Lower leg skin (tissue), 4 donors: ENCODE results near the gene USP25. TPM values are rescaled to one million over a fixed set of nuclear protein-coding genes. Genes with fewer than 3 reads are reported as not detected.

Experiments
- DNase-seq, 2 donors: peaks; one replicate each; pipeline ENCODE4 v3.0.0-alpha.2; 2019; ENCODE audit warnings: low spot score in 2 of 2
- H3K4me3 ChIP-seq: fragments of 200-600 bp; sonication (generic); 2 replicates; pipeline ENCODE4 v1.5.1; 2017; ENCODE audit warnings: mild to moderate bottlenecking, low read depth; ENCODE audit not compliant: poor library complexity, severe bottlenecking
- POLR2A ChIP-seq, 2 donors: fragments of 450-650 bp; IDR thresholded peaks; one replicate each; pipeline ENCODE4 v1.6.1; 2016 to 2017; ENCODE audit warnings: antibody characterized with exemption in 2 of 2, mild to moderate bottlenecking in 1 of 2, moderate library complexity in 1 of 2
- WGBS, 2 donors: methylation state at CpG; one replicate each; pipeline ENCODE4 v1.1.5; 2018; 5-methylcytosine and 5-hydroxymethylcytosine counted together
- intact Hi-C: fragments of 100-400 bp; cut with DNase I; formaldehyde crosslinking; loops from one replicate; pipeline ENCODE4 v1.15.0; 2023; ENCODE audit warnings: low total_unique reads
- total RNA-seq, 4 donors: library from RNA; depleted of rRNA; stranded (reverse); fragments of >200 nt; gene quantifications; one replicate each; pipeline ENCODE4 v1.1.0, GENCODE V29; 2016
- TF ChIP-seq, protein P1 (sequence below), 3 donors: fragments of 450-650 bp; IDR thresholded peaks; one replicate each; pipeline ENCODE4 v1.5.1; 2016; ENCODE audit warnings: antibody characterized with exemption in 3 of 3, mild to moderate bottlenecking in 3 of 3, moderate library complexity in 2 of 3

Gene USP25
- total RNA-seq, 4 donors from 2014 or later: 20.4 to 37.4 (median 32.3) TPM

DNA sequence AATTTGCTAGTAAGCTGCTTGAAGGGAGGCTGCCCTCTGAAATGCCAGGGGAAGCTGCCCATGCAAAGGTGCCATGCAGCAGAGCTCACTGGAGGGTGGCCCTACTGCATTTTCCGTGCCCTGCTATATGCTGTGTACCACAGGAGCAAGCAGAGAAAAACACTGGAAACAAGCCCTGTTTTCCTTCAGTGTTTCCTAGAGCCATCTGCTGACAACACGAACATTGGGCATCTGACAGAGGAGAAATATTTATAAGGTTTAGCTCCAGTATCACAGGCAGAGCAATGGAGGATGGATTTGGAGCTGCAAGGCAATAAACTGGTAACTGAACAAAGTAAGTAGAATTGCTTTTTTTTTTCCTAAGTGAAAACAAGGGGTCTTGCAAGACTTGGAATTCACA lies 198.4 kb downstream of the USP25 start:
- H3K4me3 ChIP-seq: no peak overlapping the region
- intact Hi-C loops: no loop called here
- no peak for DNase-seq
- 52 to 58% methylated on average over 2 of the region's 2 CpGs for WGBS, 2 donors
- no peak for TF ChIP-seq POLR2A (IDR thresholded peaks at IDR 0.05)
- TF ChIP-seq, protein P1, sequence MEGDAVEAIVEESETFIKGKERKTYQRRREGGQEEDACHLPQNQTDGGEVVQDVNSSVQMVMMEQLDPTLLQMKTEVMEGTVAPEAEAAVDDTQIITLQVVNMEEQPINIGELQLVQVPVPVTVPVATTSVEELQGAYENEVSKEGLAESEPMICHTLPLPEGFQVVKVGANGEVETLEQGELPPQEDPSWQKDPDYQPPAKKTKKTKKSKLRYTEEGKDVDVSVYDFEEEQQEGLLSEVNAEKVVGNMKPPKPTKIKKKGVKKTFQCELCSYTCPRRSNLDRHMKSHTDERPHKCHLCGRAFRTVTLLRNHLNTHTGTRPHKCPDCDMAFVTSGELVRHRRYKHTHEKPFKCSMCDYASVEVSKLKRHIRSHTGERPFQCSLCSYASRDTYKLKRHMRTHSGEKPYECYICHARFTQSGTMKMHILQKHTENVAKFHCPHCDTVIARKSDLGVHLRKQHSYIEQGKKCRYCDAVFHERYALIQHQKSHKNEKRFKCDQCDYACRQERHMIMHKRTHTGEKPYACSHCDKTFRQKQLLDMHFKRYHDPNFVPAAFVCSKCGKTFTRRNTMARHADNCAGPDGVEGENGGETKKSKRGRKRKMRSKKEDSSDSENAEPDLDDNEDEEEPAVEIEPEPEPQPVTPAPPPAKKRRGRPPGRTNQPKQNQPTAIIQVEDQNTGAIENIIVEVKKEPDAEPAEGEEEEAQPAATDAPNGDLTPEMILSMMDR (IDR thresholded peaks at IDR 0.05): no peak

DNA sequence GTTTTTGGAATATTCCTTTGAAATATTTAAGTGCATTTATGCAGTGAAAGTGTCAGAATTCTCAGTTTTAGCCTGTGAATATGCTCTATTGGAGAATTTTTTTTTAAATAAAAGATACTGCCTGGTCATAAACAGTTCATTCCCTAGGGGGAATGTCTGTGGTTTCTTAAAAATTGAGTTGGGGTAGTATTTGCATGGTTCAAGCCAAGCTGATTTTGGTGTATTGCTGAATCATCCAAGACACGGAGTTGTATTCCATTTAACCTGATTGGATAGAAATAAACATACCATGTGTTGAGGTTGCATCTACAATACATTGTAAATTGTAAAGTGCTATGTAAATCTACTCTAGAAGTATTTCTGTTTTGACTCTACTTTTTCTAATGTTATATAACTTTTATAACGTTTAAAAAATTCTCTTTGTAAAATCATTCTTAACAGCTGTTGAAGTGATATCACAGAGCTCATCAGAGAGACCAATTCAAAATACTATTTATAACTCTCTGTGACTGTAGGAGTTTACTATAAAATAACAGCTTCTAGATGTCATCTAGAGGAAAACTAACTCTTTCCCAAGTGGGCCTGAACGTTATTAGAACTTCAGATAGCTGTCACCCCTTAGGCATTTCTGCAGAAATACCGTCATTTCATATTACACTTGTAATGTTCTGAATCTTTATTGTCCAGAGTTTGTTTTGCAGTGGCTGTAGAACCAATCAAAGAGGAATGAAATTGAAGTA lies 199.1 kb downstream of the USP25 start:
- H3K4me3 ChIP-seq: no peak overlapping the region
- WGBS, 2 donors: 31 to 42% methylated on average over 4 of the region's 4 CpGs
- DNase-seq: no peak
- TF ChIP-seq POLR2A (IDR thresholded peaks at IDR 0.05): no peak
- intact Hi-C loops: no loop called here

DNA sequence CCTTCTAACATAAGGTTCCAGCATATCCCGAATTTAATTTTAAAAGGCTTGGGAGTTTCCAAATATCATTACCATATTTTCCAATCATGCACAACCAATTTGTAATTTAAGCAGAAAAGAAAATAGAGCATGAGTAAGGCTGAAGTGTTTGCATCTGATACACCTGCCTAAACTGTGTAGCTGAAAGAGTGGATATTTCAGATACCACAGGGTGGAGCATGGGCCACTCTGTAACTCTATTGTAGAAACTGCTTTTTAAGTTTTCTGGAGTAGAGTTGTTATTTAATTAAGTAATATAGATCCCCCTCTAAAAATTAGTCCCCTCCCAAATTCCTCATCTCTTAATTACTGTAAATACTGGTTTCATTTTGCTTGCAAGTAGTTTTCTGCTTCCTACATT lies 199.8 kb downstream of the USP25 start:
- no peak overlapping the region for H3K4me3 ChIP-seq
- TF ChIP-seq POLR2A (IDR thresholded peaks at IDR 0.05): no peak
- TF ChIP-seq, protein P1 (IDR thresholded peaks at IDR 0.05): no peak
- no peak for DNase-seq
- intact Hi-C loops: no loop called here
- 71 to 76% methylated on average over 1 of the region's 1 CpG for whole genome bisulfite sequencing, 2 donors
